Measurements from ENCODE around the gene WDFY3.

DNA sequence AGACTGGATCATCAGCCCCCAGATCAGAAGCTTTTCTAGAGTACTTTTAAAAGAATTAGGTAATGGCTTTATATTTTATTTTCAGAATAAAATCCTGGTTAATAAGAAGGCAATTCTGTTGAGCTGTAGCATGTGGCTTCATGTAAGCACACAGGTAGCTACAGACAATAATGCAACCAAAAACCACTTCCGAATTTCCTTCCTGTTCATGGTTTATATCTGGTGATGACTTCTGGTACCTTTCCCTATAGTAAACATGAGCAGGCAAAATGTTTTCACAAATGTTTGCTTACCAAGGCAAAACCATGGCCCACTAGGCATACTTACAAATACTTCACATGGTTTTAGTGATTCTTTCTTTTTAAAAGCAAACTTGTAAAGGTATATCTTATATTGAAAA, 239.0 kb downstream of the WDFY3 start:
- no peak for TF ChIP-seq POLR2AphosphoS5 (IDR thresholded peaks at IDR 0.05)
- no peak for TF ChIP-seq POLR2A (IDR thresholded peaks at IDR 0.05)
- TF ChIP-seq CTCF (IDR thresholded peaks at IDR 0.05) = no peak

All from suprapubic skin (tissue), 4 donors.